Measurements from ENCODE around the gene SMG6.

Gene SMG6

DNA sequence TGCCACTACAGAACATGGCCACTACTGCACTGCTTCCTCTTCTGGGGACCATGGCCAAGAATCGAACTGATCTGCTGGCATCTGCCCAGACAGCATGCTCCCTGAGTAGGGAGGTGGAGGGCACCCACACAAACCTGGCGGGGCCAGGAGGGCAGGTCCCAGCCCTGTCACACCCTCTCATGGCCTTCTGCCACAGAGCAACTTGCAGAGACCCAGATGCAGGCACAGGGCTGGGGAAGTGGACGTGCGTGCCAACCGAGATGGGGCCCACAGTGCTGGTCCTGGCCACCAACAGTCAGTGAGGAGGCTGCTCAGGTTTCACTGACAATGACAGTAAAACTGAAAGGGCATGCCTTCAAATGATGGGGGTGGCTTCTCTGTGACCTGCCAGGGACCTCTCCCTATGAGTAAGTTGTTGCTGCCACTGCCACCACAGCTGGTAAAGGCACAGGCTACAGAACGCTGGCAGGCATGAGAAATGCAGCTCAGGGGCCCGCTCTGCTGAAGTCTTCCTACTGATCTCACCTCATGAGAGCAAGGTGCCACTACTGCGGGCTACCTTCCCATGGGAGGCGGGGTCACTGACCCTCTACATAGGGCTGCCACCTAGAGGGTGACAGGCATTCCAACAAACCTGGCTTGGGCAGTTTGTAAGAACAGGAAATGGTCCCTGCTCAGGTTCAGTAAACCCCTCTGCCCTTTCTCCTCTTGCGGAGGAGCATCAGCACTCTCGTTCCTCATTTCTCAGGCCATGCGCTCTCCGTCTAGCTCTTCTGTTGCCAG lies 233.2 kb downstream of the SMG6 start:
- no peak for FAIRE-seq

DNA sequence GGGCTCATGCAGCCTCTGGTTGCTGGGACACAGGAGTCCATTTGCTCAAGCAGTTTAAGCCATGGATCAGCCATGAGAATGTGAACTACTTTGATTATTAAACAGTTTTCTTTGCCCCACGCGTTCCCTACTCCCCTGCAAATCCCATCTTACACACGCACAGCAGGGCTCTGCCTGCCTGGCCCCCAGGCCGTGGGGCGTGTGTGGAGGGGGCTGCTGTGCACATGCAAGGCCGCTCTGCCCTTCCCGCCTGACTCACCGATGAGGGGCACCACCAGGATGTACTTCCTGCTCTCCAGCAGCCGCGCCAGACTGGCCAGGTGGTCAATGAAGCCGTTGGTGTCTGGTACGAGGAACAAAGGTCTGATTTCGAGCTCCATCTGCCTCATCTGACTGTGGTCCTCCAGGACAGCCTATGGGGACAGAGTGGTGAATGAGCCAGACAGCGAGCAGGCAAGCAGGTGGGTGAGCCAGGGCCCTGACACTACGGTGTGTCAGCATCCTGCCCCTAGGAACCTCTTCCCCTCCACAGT lies 235.0 kb downstream of the SMG6 start:
- FAIRE-seq, result no peak

DNA sequence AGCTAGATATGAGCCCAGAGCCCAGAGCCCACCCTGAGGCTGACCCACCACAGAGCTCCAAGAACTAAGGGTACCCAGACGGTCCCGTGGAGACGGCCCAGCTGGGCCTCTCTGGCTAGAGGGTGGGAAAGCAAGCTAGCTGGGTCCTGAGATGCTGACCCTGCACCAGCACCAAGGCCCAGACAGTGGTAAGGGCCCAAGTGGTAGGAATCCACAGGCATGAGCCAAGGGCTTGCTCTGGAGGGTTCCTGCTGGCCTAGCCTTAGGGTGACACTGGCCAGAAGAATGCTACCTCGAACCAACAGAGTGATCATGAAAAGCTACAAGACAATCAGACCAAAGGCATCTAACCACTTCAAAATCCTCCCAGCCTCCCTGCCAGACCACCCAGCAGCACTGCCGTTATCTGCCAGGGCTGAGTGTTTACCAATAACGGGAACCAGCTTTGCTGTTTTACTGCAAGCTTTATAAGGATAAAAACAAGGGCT lies 235.5 kb downstream of the SMG6 start:
- FAIRE-seq, result no peak

DNA sequence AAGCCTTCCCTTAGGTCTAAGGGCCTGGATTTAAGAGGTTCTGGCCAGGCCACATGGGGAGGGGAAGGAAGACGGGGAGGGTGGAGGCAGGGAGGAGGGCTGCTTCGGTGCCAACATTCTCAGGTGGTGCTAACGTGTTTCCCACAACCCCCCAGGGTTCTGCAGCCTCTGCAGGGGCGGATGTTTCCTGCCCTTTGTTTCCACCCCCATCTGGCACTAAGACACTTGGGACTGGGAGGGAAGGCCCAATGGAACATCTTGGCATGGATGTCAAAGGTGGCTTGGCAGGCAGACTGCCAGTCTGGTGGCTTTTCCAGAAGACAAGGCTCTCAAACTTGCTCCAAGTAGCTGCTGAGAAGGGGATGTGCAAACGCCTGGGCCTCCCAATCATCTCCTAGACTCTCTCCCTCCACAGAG lies 236.0 kb downstream of the SMG6 start:
- no peak for FAIRE-seq

DNA sequence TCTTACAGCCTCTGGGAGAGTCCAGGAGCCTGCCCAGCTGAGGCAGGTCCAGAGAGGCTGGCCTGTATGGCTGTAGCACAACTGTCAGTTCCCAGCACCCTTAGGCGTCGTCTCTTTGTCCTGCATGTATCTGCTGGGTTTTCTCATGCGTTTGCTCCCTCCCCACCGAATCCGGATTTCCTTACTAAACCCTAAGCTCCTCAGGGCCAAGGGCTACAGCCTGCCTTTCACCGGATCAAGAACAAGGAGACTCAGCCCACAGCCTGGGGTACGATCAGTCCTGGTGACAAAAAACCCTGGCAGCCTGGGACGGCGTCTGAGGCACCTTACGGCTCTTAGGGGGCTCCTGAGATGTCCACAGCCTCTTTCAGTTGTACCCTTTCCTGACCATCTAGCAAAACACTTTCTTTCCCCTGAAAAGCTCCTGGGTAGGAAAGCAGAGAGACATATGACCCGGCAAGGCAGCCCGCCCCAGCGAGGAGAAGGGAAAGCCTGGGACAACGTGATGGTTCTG lies 236.5 kb downstream of the SMG6 start:
- no peak for FAIRE-seq

DNA sequence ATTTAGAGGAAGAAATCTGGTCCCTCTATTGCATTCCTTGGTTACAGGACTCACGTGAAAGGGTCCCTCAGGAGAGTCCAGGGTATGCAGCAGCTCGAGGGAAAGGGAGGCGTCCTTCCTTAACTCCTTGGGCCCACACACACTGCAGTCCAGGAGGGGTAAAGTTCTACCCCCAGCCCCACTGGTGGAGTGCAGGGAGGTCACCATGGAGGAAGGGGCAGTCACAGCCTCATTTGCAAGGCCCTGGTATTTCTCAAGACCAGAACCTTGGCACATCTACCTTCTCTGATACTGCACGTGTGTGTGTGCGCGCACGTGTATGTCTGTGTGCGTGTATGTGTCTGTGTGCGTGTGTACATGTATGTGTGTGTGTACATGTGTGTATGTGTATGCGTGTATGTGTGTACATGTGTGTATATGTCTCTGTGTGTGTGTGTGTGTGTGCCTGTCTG lies 237.6 kb downstream of the SMG6 start:
- FAIRE-seq, result no peak

DNA sequence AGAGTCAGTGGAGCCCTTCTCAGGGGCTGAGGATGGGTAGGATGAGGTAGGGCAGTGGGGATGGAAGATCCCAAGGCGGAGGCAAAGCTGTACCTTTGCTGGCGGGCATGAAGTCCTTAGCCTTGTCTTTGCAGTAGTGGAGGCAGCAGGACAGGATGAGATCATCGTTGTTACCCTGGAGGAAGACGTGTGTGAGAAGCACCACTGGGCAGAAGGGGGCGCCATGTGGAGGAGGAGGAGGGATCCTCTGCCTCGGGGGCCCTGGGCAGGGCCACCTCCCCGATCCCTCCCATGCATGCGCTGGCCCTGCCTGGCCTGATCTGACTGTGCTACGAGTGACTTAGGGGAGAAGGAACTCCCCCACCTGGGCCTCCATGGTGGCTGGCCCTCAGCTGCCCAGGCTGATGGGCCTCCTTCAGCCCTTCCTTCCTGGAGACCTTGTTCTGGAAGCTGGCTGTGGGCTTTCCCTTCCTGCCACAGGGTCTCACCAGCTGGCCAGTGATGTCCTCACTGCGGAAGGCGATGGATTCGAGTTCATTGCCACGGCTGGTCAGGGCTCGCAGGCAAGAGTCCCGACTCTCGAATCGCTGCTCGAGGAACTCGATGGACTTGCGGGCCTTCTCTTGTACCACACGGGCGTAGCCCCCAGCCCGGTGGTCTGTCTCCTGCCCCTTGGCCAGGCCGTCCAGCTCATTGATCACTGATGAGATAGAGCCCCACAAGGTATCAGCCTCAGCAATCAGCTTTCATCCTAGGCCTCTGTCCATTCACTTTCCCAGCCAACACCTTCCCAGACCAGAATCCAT lies 238.4 kb downstream of the SMG6 start:
- FAIRE-seq, result no peak

DNA sequence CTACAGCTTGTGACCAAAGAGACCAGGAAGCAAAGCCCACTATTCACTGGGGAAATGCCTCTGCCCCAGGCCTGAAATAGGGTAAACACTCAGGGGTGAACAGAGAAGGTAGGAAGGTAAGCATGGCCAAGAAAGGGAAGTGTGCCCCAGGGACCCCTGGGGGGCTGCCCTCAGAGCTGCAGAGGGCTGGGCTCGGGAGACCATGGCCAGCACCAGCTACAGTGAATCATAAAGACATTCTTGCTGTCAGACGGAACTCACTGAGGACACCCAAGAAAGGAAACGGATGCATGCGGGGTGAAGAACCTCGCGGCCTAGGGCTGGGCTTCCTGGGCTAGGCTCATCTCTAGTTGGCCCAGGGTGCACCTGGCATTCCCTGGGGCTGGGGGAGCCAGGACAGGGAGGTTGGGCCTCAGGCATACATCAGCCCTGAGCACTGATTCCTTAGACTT lies 239.0 kb downstream of the SMG6 start:
- no peak for FAIRE-seq

DNA sequence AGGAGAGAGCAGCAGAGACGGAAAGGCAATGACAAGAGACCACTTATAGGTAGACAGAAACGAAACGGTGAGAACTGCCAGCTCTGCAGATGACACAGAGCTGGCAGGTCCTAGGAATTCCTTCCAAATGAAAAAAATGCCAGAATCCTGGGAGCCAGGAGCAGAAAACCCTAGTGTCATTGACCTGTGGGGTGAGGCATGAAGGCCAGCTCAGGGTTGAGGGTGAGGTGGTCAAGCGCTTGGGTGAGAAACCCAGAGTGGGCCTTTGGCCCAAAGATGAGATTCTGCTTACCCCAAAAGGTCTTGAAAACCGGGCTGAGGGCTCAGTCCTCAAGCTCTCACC lies 239.5 kb downstream of the SMG6 start:
- FAIRE-seq, result no peak

DNA sequence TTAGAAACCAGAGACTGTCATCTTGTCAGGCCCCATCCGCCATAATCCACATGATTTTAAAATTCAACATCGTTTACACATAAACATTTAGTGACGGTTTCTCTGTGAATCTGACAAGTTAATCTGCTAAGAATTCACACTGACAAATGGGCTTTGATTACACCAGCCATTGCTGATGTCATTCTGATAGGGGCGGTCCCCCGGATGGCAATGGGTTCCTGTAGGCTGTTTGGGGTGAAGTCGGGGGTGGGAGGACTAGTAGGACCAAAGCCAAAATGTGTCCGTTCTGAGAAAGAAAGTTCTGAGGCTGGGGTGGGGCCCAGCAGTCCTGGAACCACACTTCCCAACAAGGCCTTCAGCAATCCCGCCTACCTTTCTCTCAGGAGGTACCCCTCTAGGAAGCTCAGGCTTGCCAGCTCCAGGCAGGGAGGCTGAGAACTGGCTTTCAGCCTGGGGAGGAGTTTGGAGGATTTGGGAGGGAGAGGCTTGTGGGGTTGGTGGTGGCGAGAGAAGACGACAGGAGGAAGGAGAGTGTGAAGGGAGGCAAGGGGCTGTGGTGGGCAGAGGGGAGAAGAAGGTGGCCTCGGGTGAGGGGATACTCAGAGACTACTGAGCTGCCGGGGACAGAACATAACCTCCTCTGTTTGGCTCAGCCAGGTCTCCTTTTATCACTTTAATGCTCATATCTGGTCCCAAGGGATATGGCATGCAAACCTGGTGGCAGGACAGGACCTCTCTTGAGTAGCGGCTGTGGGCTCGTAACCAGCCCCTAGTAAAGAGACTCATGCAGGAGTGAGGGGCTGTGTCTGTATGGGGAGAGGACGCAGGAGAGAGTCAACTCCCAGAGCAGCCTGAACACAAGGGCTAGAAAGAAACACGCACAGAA lies 240.1 kb downstream of the SMG6 start:
- no peak for FAIRE-seq

DNA sequence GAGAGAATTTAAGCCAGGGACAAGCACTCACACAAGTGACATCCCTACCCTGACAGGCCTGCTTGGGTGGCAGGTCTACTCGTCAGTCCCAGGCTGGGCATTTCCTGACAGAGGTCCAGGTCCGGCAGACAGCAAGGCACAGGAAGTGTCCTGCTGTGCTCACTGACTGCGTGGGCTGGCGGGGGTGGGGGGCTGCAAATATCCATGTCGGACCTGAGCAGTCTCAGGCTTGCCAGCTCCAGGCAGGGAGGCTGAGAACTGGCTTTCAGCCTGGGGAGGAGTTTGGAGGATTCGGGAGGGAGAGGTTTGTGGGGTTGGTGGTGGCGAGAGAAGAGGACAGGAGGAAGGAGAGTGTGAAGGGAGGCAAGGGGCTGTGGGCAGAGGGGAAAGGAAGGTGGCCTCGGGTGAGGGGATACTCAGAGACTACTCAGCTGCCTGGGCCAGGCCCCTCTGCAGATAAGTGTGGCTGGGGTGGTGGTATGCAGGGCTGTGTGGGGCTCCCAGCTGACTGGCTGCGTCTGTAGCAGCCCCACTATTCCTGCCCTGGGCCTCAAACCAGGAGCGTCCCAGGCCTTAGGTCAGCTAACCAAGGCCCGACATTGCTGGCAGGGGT lies 240.9 kb downstream of the SMG6 start:
- no peak for FAIRE-seq

DNA sequence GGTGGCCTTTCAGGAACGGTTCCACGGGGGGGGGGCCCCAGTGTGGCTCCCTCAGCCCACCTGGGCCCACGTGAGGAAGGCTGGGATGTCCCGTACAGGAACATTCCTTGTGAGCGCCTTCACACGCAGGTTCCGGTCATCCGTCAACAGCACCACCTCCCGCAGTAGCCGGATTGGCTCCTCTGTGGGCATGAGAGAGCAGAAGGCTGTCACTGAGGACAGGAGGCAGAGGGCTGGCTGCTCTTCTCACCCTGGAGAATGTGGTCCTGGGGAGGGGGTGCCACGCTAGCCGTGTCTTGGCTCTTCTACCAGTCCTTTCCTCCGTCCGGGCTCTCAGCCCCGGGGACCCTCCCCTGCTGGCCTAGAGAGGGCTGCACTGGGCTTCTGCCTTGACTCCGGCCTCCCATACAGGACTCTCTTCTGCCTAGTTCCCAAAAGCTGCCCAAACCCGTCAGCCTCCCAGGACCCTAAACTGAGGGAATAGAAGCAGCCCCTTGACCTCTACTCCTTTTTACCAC lies 242.1 kb downstream of the SMG6 start:
- no peak for FAIRE-seq

DNA sequence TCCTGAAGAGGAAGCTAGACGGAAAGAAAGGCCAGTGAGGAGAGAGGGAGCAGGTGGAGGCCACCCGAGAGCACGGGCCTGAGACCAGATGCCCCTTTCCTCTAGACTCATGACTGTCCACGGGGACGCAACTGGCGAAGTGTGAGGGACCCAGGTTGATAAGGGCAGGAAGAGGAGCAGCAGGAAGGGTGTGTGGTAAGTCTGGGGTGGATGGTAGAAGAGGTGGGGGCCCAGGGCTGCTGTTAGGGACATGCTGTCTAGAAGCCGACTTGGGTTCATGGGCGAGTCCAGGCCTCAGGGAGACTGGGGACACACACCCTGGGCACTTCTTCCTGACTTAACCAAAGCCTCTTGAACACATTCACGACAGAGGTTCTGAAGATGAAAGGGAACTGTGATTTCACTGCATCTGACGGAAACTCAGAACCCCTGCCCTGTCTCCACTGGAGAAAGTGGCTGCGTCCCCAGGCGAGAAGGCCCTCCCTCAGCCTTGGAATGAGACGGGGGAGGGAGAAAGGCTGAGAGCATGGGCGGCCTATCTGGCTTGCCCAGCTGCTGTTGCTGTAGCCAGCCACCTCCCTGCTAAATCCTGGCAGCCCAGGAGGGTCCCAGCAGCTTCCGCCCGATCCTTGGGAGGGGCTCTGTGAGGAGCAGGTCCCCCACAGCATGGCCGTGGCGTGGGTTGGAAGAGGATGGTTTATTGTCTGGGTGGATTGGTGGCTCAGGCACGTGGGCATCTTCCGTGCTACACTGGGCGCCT lies 242.7 kb downstream of the SMG6 start:
- no peak for FAIRE-seq

DNA sequence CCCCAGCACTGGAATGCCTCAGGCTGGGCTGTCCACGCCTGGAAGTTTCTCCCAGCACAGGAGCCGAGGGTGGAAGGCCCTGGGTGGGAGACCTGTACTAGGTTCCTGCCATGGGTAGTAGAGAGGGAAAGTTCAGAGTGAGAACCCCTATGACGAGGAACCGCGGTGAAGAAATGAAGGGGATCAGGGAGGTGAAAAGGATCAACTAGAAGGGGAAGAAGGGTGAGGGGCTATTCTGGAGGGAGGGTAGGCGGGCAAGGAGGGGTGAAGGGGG lies 243.3 kb downstream of the SMG6 start:
- no peak for FAIRE-seq

DNA sequence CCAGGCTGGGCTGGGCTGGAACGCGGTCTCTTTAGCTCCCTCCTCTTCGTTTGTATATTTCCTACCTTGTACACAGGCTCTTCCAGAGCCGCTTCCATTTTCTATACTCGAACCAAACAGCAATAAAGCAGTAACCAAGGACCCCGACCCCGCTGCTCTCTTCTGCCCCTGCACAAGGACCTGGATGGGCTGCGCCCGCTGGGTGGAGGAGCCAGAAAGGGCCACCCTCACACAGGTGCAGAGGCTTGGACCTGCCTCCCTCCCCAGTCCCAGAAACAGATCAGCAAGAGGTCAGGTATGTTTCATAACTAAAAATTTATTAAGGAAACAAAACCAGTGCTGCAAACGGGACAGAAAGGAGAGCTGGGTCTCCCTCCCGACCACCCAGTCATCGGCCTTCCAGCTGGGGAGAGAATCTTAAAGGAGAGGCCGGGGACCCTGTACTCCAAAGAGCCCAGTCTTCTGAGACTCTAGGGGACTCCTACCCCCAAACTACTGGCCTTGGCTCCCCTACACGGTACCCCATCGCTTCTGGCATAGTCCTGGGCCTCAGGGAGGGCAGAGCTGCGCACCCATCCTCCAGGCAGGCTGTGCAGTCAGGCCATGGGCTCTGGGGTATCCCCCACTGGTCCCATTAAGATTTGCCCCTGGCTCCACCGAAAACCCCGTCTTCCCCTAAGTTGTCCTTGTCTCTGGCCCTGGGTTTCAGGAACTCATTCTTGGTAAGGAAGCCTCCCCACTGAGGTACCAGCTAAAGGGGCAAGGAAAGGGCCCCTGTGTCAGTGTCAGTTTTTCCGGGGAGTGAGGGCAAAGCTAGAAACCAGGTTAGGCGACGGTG lies 243.8 kb downstream of the SMG6 start:
- FAIRE-seq, result no peak

DNA sequence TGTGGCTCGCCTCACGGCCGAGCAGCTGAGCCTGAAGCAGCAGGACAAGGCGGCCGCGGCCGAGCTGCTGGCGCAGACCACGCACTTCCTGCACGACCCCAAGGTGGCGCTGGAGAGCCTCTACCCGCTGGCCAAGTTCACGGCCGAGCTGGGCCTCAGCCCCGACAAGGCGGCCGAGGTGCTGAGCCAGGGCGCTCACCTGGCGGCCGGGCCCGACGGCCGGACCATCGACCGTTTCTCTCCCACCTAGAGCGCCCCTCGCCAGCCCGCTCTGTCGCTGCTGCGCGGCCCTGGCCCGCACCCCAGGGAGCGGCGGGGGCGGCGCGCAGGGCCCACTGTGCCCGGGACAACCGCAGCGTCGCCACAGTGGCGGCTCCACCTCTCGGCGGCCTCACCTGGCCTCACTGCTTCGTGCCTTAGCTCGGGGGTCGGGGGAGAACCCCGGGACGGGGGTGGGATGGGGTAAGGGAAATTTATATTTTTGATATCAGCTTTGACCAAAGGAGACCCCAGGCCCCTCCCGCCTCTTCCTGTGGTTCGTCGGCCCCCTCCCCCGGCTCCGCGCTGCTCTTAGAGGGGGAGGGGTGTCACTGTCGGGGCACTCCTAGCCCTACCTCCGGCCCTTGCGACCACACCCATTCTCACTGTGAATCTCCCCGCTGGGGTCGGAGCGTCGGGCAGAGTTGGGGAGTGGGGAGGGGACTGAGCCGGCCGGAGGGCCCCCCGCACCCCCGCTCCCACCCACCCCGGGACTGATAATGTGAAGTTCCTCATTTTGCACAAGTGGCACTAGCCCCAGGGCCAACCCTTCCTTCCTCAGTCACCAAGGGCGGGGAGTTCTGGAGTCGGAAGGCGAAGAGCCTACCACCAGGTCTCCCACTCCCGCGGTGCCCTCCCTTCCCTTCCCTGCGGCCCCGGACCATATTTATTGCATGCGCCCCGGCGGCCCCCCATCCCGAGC lies 244.7 kb downstream of the SMG6 start:
- no peak for FAIRE-seq

DNA sequence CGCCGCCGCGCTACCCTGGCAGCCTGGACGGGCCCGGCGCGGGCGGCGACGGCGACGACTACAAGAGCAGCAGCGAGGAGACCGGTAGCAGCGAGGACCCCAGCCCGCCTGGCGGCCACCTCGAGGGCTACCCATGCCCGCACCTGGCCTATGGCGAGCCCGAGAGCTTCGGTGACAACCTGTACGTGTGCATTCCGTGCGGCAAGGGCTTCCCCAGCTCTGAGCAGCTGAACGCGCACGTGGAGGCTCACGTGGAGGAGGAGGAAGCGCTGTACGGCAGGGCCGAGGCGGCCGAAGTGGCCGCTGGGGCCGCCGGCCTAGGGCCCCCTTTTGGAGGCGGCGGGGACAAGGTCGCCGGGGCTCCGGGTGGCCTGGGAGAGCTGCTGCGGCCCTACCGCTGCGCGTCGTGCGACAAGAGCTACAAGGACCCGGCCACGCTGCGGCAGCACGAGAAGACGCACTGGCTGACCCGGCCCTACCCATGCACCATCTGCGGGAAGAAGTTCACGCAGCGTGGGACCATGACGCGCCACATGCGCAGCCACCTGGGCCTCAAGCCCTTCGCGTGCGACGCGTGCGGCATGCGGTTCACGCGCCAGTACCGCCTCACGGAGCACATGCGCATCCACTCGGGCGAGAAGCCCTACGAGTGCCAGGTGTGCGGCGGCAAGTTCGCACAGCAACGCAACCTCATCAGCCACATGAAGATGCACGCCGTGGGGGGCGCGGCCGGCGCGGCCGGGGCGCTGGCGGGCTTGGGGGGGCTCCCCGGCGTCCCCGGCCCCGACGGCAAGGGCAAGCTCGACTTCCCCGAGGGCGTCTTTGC lies 245.6 kb downstream of the SMG6 start:
- no peak for FAIRE-seq

DNA sequence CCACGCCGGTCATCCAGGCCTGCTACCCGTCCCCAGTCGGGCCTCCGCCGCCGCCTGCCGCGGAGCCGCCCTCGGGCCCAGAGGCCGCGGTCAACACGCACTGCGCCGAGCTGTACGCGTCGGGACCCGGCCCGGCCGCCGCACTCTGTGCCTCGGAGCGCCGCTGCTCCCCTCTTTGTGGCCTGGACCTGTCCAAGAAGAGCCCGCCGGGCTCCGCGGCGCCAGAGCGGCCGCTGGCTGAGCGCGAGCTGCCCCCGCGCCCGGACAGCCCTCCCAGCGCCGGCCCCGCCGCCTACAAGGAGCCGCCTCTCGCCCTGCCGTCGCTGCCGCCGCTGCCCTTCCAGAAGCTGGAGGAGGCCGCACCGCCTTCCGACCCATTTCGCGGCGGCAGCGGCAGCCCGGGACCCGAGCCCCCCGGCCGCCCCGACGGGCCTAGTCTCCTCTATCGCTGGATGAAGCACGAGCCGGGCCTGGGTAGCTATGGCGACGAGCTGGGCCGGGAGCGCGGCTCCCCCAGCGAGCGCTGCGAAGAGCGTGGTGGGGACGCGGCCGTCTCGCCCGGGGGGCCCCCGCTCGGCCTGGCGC lies 246.3 kb downstream of the SMG6 start:
- no peak for FAIRE-seq

Data from A204.1 (cell line).